ENCODE results near the gene HOXA4.

DNA sequence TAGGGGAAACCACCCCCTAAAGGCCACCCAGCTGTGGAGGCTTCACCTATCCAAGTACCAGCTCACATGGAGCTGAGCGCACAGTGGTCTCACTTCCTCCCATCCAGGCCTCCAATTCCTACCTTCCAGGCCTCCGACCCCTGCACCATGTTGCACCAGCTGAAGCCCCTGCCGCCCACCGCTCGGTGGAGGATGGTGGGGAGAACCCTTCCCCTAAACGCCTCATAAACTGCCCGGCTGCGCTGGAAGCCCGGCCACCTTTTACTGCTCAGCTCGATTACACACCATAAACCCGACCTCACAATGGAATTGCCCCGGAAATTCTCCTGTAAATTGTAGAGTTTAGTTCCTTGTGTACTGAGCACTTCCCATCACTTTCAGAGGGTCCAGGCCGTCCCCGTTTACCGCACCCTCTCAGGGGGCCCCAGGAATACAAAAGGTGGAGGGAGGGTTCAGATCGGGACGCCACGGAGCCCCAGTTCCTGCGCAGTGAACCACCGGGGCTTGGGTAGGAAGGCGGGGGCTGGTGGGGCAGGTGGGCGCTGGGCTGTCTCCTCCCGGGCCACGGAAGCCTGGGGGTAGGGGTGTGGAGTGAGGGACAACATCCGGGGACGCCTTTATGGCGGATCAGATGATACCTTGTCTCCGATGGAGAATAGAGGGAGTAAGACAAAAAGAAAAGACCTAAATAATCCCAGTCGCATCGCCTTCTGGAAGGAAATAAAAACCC, 27.3 kb upstream of the HOXA4 start:
- TF ChIP-seq, protein P1, sequence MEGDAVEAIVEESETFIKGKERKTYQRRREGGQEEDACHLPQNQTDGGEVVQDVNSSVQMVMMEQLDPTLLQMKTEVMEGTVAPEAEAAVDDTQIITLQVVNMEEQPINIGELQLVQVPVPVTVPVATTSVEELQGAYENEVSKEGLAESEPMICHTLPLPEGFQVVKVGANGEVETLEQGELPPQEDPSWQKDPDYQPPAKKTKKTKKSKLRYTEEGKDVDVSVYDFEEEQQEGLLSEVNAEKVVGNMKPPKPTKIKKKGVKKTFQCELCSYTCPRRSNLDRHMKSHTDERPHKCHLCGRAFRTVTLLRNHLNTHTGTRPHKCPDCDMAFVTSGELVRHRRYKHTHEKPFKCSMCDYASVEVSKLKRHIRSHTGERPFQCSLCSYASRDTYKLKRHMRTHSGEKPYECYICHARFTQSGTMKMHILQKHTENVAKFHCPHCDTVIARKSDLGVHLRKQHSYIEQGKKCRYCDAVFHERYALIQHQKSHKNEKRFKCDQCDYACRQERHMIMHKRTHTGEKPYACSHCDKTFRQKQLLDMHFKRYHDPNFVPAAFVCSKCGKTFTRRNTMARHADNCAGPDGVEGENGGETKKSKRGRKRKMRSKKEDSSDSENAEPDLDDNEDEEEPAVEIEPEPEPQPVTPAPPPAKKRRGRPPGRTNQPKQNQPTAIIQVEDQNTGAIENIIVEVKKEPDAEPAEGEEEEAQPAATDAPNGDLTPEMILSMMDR (IDR thresholded peaks at IDR 0.05; ENCODE audit: low read depth, low read length, poor library complexity, severe bottlenecking): no peak
- TF ChIP-seq EZH2phosphoT487 (IDR thresholded peaks at IDR 0.05; ENCODE audit: borderline replicate concordance, low read length): 0 out of 2 replicates have a peak, but pooled peaks have one; percentile 30

All from DOHH2 (cell line).